Smooth muscle cell (in vitro differentiated cells): ENCODE results near the gene N4BP2L2. TPM values are rescaled to one million over a fixed set of nuclear protein-coding genes. Genes with fewer than 3 reads are reported as not detected.

Experiments
- DNase-seq: peaks from one replicate; lab custom pipeline; 2025; ENCODE audit not compliant: unreplicated experiment; lab: John Stamatoyannopoulos, UW
- H2AFZ ChIP-seq: fragments of 200-600 bp; sonication (generic); 2 replicates; pipeline ENCODE4 v1.6.0; 2016; ENCODE audit warnings: antibody characterized with exemption, low read depth, mild to moderate bottlenecking
- H3F3A ChIP-seq: fragments of 200-600 bp; sonication (generic); 2 replicates; pipeline ENCODE4 v1.6.0; 2017; ENCODE audit warnings: antibody characterized with exemption, low read depth
- H3K27ac ChIP-seq: fragments of 200-600 bp; sonication (generic); 2 replicates; pipeline ENCODE4 v1.5.1; 2016; ENCODE audit warnings: low read depth, mild to moderate bottlenecking
- H3K27me3 ChIP-seq: fragments of 200-600 bp; sonication (generic); 2 replicates; pipeline ENCODE4 v1.6.1; 2016; ENCODE audit warnings: low read depth, mild to moderate bottlenecking
- H3K36me3 ChIP-seq: fragments of 200-600 bp; sonication (generic); 2 replicates; pipeline ENCODE4 v1.5.1; 2016; ENCODE audit warnings: low read depth
- H3K4me1 ChIP-seq: fragments of 200-600 bp; sonication (generic); 2 replicates; pipeline ENCODE4 v1.5.1; 2016; ENCODE audit warnings: low read depth
- H3K4me2 ChIP-seq: fragments of 200-600 bp; sonication (generic); 2 replicates; pipeline ENCODE4 v1.6.0; 2016; ENCODE audit warnings: mild to moderate bottlenecking
- H3K4me3 ChIP-seq: fragments of 200-600 bp; sonication (generic); 2 replicates; pipeline ENCODE4 v1.5.1; 2016; ENCODE audit warnings: mild to moderate bottlenecking
- H3K79me2 ChIP-seq: fragments of 200-600 bp; sonication (generic); 2 replicates; pipeline ENCODE4 v1.6.0; 2016; ENCODE audit warnings: low read depth, mild to moderate bottlenecking
- H3K9ac ChIP-seq: fragments of 200-600 bp; sonication (generic); 2 replicates; pipeline ENCODE4 v1.6.0; 2016; ENCODE audit warnings: low read depth
- H3K9me3 ChIP-seq: fragments of 200-600 bp; sonication (generic); replicated peaks from 2 replicates; pipeline ENCODE4 v1.5.1; 2016; ENCODE audit warnings: low read depth
- H4K20me1 ChIP-seq: fragments of 200-600 bp; sonication (generic); 2 replicates; pipeline ENCODE4 v1.6.0; 2016; ENCODE audit warnings: low read depth
- WGBS: methylation state at CpG from one replicate; pipeline ENCODE4 v1.1.7; 2016; ENCODE audit warnings: low lambda C conversion rate; 5-methylcytosine and 5-hydroxymethylcytosine counted together
- polyA plus RNA-seq: library from polyadenylated mRNA; unstranded; fragments of >200 nt; fragmentation: Nextera tagmentation; extraction: Ambion mirVana; gene quantifications from 2 replicates; pipeline ENCODE4 v1.2.1, GENCODE V29; 2016
- total RNA-seq: library from RNA; depleted of rRNA; stranded (reverse); fragments of >200 nt; gene quantifications from 2 replicates; pipeline ENCODE4 v1.2.3, GENCODE V29; 2014
- TF ChIP-seq, protein P1 (sequence below): fragments of 200-600 bp; sonication (generic); IDR thresholded peaks from 2 replicates; pipeline ENCODE4 v1.5.1; 2017; ENCODE audit warnings: borderline replicate concordance, mild to moderate bottlenecking, antibody characterized with exemption; ENCODE audit not compliant: insufficient read depth, poor library complexity, severe bottlenecking

N4BP2L2 gene
- total and polyA plus RNA-seq, 2 experiments from 2014 or later, result 51.3 to 96.0 TPM

DNA sequence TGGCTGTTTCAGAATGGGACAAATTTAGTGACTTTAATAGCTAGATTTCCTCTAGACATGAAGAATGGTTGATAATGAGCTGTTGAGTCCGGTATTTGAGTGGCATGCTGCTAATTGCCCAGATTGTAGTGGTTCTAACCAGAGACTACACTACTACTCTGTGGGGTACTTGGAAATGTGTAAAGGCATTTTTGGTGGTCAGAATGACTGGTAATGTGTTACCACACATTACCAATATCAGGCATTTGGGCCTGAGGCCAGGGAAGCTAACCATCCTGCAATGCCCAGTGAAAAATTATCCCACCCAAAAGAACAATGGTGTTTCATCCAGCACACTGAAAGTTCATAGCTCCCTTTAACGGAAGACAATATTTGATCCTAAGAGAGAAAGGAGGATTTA is 93.1 kb downstream of the N4BP2L2 start:
- no peaks in the 10 kb centered on the region for H3K79me2 ChIP-seq
- no peaks in the 10 kb centered on the region for H3K36me3 ChIP-seq
- H3F3A ChIP-seq, result no peaks in the 10 kb centered on the region
- H3K4me2 ChIP-seq, result no peak overlapping the region
- no peak overlapping the region for H2AFZ ChIP-seq
- no peak overlapping the region for H3K9ac ChIP-seq
- no peaks in the 10 kb centered on the region for H4K20me1 ChIP-seq
- peaks cover 14% of the 10 kb centered on the region for H3K4me1 ChIP-seq
- TF ChIP-seq, protein P1, sequence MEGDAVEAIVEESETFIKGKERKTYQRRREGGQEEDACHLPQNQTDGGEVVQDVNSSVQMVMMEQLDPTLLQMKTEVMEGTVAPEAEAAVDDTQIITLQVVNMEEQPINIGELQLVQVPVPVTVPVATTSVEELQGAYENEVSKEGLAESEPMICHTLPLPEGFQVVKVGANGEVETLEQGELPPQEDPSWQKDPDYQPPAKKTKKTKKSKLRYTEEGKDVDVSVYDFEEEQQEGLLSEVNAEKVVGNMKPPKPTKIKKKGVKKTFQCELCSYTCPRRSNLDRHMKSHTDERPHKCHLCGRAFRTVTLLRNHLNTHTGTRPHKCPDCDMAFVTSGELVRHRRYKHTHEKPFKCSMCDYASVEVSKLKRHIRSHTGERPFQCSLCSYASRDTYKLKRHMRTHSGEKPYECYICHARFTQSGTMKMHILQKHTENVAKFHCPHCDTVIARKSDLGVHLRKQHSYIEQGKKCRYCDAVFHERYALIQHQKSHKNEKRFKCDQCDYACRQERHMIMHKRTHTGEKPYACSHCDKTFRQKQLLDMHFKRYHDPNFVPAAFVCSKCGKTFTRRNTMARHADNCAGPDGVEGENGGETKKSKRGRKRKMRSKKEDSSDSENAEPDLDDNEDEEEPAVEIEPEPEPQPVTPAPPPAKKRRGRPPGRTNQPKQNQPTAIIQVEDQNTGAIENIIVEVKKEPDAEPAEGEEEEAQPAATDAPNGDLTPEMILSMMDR, result no peak
- H3K4me3 ChIP-seq, result no peak overlapping the region
- 98% methylated on average over 2 of the region's 2 CpGs for WGBS
- no peaks in the 10 kb centered on the region for H3K9me3 ChIP-seq
- no peak for DNase-seq
- H3K27ac ChIP-seq, result no peak overlapping the region
- H3K27me3 ChIP-seq, result no peaks in the 10 kb centered on the region

DNA sequence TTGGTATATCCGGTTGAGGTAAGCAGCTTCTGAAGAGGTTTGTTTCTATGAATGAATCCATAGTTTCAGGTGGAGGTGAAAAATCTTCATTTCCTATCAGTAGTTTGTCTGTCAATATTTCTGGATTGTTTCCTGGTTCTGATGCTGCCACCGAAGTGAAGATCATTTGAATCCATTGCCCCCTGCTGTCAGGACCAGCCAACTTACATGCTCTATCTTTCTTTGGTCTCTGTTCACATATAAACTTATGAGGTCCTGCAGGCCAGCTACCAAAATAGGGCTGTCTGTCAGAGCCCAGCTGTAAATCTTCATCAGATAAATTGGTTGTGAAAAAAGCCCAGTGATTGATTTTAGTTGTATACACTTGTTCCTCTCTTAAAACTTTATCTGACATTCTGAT is 95.5 kb downstream of the N4BP2L2 start:
- Histone ChIP-seq H3K27me3 (no peaks in the 10 kb centered on the region), H3K9me3 (no peaks in the 10 kb centered on the region), H4K20me1 (no peaks in the 10 kb centered on the region), H3K4me3 (no peak overlapping the region), H3K4me1 (peaks cover 9% of the 10 kb centered on the region), H3F3A (no peaks in the 10 kb centered on the region), H3K9ac (no peak overlapping the region), H2AFZ (no peak overlapping the region), H3K27ac (no peak overlapping the region), H3K36me3 (no peaks in the 10 kb centered on the region), H3K4me2 (no peak overlapping the region), H3K79me2 (no peaks in the 10 kb centered on the region)
- no peak for DNase-seq
- TF ChIP-seq, protein P1, result no peak
- WGBS, result 84% methylated on average over 2 of the region's 2 CpGs

DNA sequence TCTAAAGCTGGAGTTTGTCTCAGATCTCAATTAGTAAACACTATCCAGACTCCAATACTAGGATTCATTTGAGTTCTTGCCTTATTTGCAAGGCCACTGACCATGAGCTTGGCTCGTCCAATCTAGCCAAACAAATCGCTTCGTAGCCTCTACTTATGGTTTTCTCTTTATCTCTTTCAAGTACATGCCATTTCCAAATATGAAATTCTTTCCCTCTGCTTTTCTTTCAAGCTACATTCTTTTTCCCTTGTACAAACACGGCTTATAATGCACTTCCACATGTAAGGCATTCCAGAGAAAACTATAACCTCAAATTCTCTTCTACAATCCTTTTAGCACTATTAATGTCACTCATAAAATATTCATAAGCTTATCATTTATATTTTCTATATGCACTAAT is 99.7 kb downstream of the N4BP2L2 start:
- H3K4me3 ChIP-seq, result no peak overlapping the region
- WGBS, result 85% methylated on average over 4 of the region's 4 CpGs
- TF ChIP-seq, protein P1, result no peak
- no peaks in the 10 kb centered on the region for H3K79me2 ChIP-seq
- H3F3A ChIP-seq, result no peaks in the 10 kb centered on the region
- no peaks in the 10 kb centered on the region for H3K27me3 ChIP-seq
- no peaks in the 10 kb centered on the region for H3K36me3 ChIP-seq
- H3K4me2 ChIP-seq, result no peak overlapping the region
- no peak overlapping the region for H2AFZ ChIP-seq
- H3K4me1 ChIP-seq, result no peaks in the 10 kb centered on the region
- H4K20me1 ChIP-seq, result no peaks in the 10 kb centered on the region
- H3K9me3 ChIP-seq, result no peaks in the 10 kb centered on the region
- H3K9ac ChIP-seq, result no peak overlapping the region
- H3K27ac ChIP-seq, result no peak overlapping the region
- DNase-seq, result no peak

DNA sequence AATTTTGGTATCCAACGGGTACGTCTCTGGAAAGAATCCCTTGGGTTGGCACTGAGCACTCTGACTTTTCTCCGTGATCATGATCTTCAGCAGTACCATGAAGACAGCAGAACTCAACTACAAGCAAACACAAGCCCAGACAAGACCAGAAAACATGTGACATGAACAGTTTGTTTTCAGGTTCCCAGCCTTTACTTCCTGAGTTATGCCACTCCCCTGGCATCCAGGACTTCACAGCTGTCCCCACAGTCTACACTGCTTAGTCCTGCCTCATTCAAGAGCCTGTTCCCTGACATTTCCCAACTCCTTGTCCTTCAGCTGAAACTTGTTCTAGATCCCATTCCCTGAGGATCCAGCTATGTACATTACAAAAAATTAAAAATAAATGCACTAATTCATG is 105.7 kb downstream of the N4BP2L2 start:
- H3K9me3 ChIP-seq, result no peaks in the 10 kb centered on the region
- no peaks in the 10 kb centered on the region for H3K79me2 ChIP-seq
- no peak overlapping the region for H3K27ac ChIP-seq
- no peak overlapping the region for H3K4me3 ChIP-seq
- peaks cover 6% of the 10 kb centered on the region for H3K4me1 ChIP-seq
- no peak for DNase-seq
- WGBS, result 86% methylated on average over 3 of the region's 3 CpGs
- H3K27me3 ChIP-seq, result peaks cover 5% of the 10 kb centered on the region
- H3F3A ChIP-seq, result no peaks in the 10 kb centered on the region
- H4K20me1 ChIP-seq, result no peaks in the 10 kb centered on the region
- H3K9ac ChIP-seq, result no peak overlapping the region
- TF ChIP-seq, protein P1, result no peak
- no peaks in the 10 kb centered on the region for H3K36me3 ChIP-seq
- H2AFZ ChIP-seq, result no peak overlapping the region
- no peak overlapping the region for H3K4me2 ChIP-seq
